Gastrocnemius medialis (tissue), 4 donors: Measurements from ENCODE around the gene MCM8. TPM values are rescaled to one million over a fixed set of nuclear protein-coding genes. Genes with fewer than 3 reads are reported as not detected.

Source experiments
- ATAC-seq, 2 donors: fragments of 150-250 bp; one replicate each; pipeline ENCODE4 v1.9.1; 2016
- DNase-seq, 2 donors: peaks; one replicate each; pipeline ENCODE4 v3.0.0-alpha.2; 2019
- H3K27ac ChIP-seq, 4 donors: fragments of 200-600 bp; sonication (generic); 1 replicate in 1 of 4; 2 replicates in 3 of 4; pipeline ENCODE4 v1.5.1; 2016 to 2018; ENCODE audit warnings: mild to moderate bottlenecking in 2 of 4, moderate library complexity in 1 of 4
- H3K27me3 ChIP-seq, 3 donors: fragments of 200-600 bp; sonication (generic) in 2 of 3; 1 replicate in 1 of 3; 2 replicates in 2 of 3; pipeline versions ENCODE4 v1.5.1 to v1.6.0; 2016 to 2019; ENCODE audit warnings: mild to moderate bottlenecking in 1 of 3, moderate library complexity in 1 of 3
- H3K36me3 ChIP-seq, 2 donors: fragments of 200-600 bp; sonication (generic) in 1 of 2; one replicate each; pipeline ENCODE4 v1.5.1; 2017 to 2018
- H3K4me1 ChIP-seq, 2 donors: fragments of 200-600 bp; sonication (generic) in 1 of 2; one replicate each; pipeline ENCODE4 v1.5.1; 2016 to 2017; ENCODE audit warnings: mild to moderate bottlenecking in 2 of 2
- H3K4me3 ChIP-seq, 4 donors: fragments of 200-600 bp; sonication (generic) in 3 of 4; 1 replicate in 1 of 4; 2 replicates in 3 of 4; pipeline ENCODE4 v1.5.1; 2016 to 2019; ENCODE audit warnings: mild to moderate bottlenecking in 2 of 4
- H3K9me3 ChIP-seq, 3 donors: fragments of 200-600 bp; sonication (generic) in 2 of 3; 1 replicate in 1 of 3; 2 replicates in 2 of 3; pipeline ENCODE4 v1.5.1; 2016 to 2019
- POLR2A ChIP-seq, 2 donors: fragments of 450-650 bp; IDR thresholded peaks; one replicate each; pipeline ENCODE4 v1.6.1; 2017; ENCODE audit warnings: antibody characterized with exemption in 2 of 2, mild to moderate bottlenecking in 2 of 2, moderate library complexity in 2 of 2
- in situ Hi-C, 4 donors: fragments of 200-750 bp; cut with MboI; loops; one replicate each; pipeline versions ENCODE4 v1.15.0 to v1.8.0; 2017; ENCODE audit warnings: low sequenced_read_pairs in 4 of 4
- intact Hi-C: fragments of 100-400 bp; cut with DNase I; formaldehyde crosslinking; loops from one replicate; pipeline ENCODE4 v1.15.1; 2023; ENCODE audit warnings: low total_unique reads
- total RNA-seq, 4 donors: library from RNA; depleted of rRNA; stranded (reverse); fragments of >200 nt; gene quantifications; one replicate each; pipeline versions ENCODE4 v1.1.0 to v1.2.3, GENCODE V29; 2016
- TF ChIP-seq, protein P1 (sequence below), 5 experiments: fragments of 450-650 bp in 3 of 5; fragments of 200-600 bp in 2 of 5; sonication (generic) in 2 of 5; IDR thresholded peaks in 4 of 5; conservative IDR thresholded peaks in 1 of 5; 1 replicate in 4 of 5; 2 replicates in 1 of 5; pipeline ENCODE4 v1.5.1; 2016 to 2019; ENCODE audit warnings: antibody characterized with exemption in 5 of 5, mild to moderate bottlenecking in 3 of 5, moderate library complexity in 3 of 5

The MCM8 gene
- total RNA-seq, 4 donors from 2014 or later, result 2.4 to 5.9 (median 5.2) TPM

DNA sequence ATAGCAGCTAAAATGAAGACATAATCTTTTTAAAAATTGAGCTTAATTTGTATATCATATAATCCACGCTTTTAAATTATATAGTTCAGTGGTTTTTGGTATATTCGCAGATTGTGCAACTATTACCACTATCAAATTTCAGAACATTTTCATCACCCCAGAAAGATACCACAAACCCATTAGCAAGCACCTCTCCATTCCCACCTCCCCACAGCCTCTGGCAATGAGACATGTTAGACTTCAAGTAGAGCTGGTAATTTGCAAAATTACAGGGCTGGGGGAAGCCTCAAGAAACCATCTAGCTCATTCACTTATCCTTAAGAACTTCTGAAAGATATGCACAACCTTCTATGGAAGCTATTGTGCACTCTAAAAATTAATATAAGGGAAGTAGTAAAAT lies 37.3 kb upstream of the MCM8 start:
- in situ Hi-C loops, result no loop called here
- no peak for TF ChIP-seq POLR2A (IDR thresholded peaks at IDR 0.05)
- TF ChIP-seq, protein P1, sequence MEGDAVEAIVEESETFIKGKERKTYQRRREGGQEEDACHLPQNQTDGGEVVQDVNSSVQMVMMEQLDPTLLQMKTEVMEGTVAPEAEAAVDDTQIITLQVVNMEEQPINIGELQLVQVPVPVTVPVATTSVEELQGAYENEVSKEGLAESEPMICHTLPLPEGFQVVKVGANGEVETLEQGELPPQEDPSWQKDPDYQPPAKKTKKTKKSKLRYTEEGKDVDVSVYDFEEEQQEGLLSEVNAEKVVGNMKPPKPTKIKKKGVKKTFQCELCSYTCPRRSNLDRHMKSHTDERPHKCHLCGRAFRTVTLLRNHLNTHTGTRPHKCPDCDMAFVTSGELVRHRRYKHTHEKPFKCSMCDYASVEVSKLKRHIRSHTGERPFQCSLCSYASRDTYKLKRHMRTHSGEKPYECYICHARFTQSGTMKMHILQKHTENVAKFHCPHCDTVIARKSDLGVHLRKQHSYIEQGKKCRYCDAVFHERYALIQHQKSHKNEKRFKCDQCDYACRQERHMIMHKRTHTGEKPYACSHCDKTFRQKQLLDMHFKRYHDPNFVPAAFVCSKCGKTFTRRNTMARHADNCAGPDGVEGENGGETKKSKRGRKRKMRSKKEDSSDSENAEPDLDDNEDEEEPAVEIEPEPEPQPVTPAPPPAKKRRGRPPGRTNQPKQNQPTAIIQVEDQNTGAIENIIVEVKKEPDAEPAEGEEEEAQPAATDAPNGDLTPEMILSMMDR (IDR thresholded peaks at IDR 0.05 in 4 of 5, conservative IDR thresholded peaks at IDR 0.05 in 1 of 5), result no peak
- no peak for DNase-seq
- Histone ChIP-seq H3K27ac (no peak overlapping the region), H3K27me3 (peaks cover 0 to 22% (median 0%) of the 10 kb centered on the region in 3 donors), H3K9me3 (no peaks in the 10 kb centered on the region), H3K36me3 (no peaks in the 10 kb centered on the region), H3K4me3 (no peak overlapping the region), H3K4me1 (peaks cover 0 to 3% of the 10 kb centered on the region in 2 donors)
- no peak for ATAC-seq
- intact Hi-C loops, result no loop called here

DNA sequence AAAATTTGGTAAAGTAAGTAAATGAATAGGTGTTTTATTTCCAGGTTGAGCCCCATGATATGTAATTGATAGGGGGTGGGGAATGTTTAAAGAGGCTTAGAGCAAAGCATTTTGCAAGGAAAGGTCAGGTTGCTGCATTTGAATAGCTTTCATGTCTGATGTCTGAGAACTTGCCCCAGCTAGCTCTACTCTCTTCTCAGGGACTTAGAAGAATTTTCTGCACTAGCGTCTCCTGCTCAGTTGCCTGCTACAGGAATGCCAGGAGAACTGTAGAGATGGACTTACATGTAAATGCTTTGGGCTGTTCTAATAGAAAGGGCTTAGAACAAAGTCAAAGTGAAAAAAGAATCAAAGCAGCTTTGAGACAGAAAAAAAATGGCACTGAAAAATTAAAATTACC lies 35.6 kb upstream of the MCM8 start:
- in situ Hi-C loops, result no loop called here
- peaks cover 0 to 13% (median 0%) of the 10 kb centered on the region in 3 donors for H3K27me3 ChIP-seq
- TF ChIP-seq, protein P1 (IDR thresholded peaks at IDR 0.05 in 4 of 5, conservative IDR thresholded peaks at IDR 0.05 in 1 of 5), result no peak
- no peak for TF ChIP-seq POLR2A (IDR thresholded peaks at IDR 0.05)
- H3K27ac ChIP-seq, result no peak overlapping the region
- intact Hi-C loops, result no loop called here
- H3K4me1 ChIP-seq, result peaks cover 0 to 3% of the 10 kb centered on the region in 2 donors
- no peak overlapping the region for H3K4me3 ChIP-seq
- no peaks in the 10 kb centered on the region for H3K36me3 ChIP-seq
- ATAC-seq (no peak), DNase-seq (no peak)
- no peaks in the 10 kb centered on the region for H3K9me3 ChIP-seq

DNA sequence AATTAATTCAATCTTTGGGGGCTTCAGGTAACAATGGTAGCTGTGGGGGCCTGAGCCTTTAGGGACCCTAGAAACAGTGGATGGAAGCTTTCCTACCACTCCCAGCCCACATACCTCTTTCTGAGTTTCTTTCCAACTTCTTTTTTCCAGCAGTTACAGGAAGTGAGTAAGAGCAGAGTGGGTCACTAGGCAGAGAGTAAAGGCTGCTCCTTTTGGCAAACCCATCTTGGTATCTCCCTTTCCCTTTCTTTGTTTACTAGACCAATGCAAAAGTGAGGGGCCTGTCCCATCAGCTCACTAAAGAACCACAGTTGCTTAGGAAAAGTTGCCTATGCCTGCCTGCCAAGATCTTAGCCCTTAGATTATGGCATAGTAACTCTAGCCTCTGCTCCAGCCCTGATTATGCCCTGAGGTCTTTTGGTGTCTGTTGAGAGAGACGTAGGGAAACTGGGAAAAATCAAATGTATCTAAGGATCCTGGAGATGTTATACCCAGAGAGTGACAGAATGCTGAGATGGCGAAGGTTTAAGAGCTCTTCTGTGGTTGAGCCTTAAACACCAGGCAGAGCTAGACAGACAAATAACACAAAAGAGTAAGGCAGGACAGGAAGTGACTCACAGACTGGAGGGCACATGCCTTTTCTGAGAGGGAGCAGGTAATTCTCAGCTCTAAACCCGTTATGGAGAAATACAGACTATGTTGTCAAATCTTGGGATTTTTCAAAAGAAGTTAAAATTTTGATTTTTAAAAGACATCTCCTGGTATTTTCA lies 31.4 kb upstream of the MCM8 start:
- H3K4me1 ChIP-seq, result no peaks in the 10 kb centered on the region
- H3K9me3 ChIP-seq, result no peaks in the 10 kb centered on the region
- intact Hi-C loops, result no loop called here
- H3K4me3 ChIP-seq, result no peak overlapping the region
- H3K27ac ChIP-seq, result no peak overlapping the region
- no peak for DNase-seq
- H3K27me3 ChIP-seq, result no peaks in the 10 kb centered on the region
- no peak for ATAC-seq
- in situ Hi-C loops, result no loop called here
- TF ChIP-seq, protein P1 (IDR thresholded peaks at IDR 0.05 in 4 of 5, conservative IDR thresholded peaks at IDR 0.05 in 1 of 5), result no peak
- no peak for TF ChIP-seq POLR2A (IDR thresholded peaks at IDR 0.05)
- H3K36me3 ChIP-seq, result no peaks in the 10 kb centered on the region

DNA sequence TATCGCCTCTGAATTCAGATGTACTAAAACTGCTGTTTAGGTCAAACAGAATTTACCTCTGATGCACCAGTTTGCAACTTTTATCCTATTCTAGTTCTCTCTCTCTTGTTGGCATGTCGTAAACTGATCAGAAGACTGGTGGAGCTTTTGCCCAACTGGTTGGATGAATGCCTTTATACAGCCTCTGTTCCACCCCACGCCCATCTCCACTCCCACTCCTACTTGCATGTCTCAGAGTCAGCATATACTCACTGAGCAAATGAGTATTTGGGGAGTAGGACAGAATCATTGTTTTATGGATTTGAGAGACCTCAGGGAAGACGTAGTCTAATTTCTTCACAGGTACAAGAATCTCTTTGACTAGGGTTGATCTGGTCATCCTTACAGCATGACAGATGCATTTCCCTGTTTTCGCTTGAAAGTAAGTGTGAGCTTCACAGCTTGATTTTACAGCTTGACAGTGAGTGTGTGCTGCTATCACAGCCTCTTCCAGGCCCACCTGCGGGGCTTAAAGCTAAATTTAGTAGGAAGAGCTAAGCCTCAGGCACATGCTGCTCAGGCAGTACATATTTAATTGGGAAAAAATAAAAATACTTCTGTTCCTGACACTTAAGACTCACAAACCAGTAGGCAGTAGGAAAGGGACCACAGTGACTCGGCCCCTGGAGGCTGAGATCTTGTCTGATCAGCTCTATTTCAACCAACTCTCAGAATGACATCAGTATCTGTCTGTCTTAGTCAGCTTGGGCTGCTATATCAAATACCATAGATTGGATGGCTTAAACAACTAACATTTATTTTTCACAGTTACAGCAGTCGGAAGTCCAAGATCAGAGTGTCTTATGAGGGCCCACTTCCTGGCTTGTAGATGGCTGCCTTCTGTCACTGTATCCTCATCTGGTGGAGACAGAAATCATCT lies 30.6 kb upstream of the MCM8 start:
- DNase-seq, result no peak
- TF ChIP-seq, protein P1 (IDR thresholded peaks at IDR 0.05 in 4 of 5, conservative IDR thresholded peaks at IDR 0.05 in 1 of 5), result no peak
- no peak for TF ChIP-seq POLR2A (IDR thresholded peaks at IDR 0.05)
- no peaks in the 10 kb centered on the region for H3K4me1 ChIP-seq
- no peaks in the 10 kb centered on the region for H3K27me3 ChIP-seq
- intact Hi-C loops, result no loop called here
- H3K27ac ChIP-seq, result no peak overlapping the region
- H3K4me3 ChIP-seq, result no peak overlapping the region
- no peak for ATAC-seq
- in situ Hi-C loops, result no loop called here
- no peaks in the 10 kb centered on the region for H3K9me3 ChIP-seq
- H3K36me3 ChIP-seq, result no peaks in the 10 kb centered on the region
